ENCODE data around the gene LAMB1. TPM values are rescaled to one million over a fixed set of nuclear protein-coding genes. Genes with fewer than 3 reads are reported as not detected.

The LAMB1 gene
- total and polyA plus RNA-seq, 2 of the 13 experiments (the other 11 are each of a cell fraction or from before 2014, with no cell fraction given) = 109 to 124 TPM

GRCh38 chr7:108028111-108028510 is 25.1 kb upstream of the LAMB1 start (continued):
- TF ChIP-seq ZBTB34 (CRISPR knock-in tag; IDR thresholded peaks at IDR 0.05) (no peak), CEBPG (CRISPR knock-in tag; IDR thresholded peaks at IDR 0.05) (peak; percentile 33; the same call in 1 of the 2 replicates), EED (CRISPR knock-in tag; IDR thresholded peaks at IDR 0.05) (no peak), ZSCAN22 (CRISPR knock-in tag; IDR thresholded peaks at IDR 0.05) (no peak), AGO2 (optimal IDR thresholded peaks at IDR 0.05; ENCODE audit: low read depth, low read length) (no peak), DPF2 (CRISPR knock-in tag; IDR thresholded peaks at IDR 0.05; ENCODE audit: borderline replicate concordance, low read depth) (no peak), ZFP37 (CRISPR knock-in tag; IDR thresholded peaks at IDR 0.05; ENCODE audit: borderline replicate concordance) (no peak), ZNF468 (CRISPR knock-in tag; IDR thresholded peaks at IDR 0.05) (no peak), NRL (CRISPR knock-in tag; IDR thresholded peaks at IDR 0.05; ENCODE audit: borderline replicate concordance) (no peak), ZMYM4 (CRISPR knock-in tag; IDR thresholded peaks at IDR 0.05) (peak; percentile 29; the same call in 1 of the 2 replicates), NR3C1 (CRISPR knock-in tag; IDR thresholded peaks at IDR 0.05) (no peak), ZNF496 (CRISPR knock-in tag; IDR thresholded peaks at IDR 0.05; ENCODE audit: insufficient replicate concordance) (no peak), EP300 (IDR thresholded peaks at IDR 0.05; ENCODE audit: low read depth in 2 of 2, low read length in 2 of 2) (peak in 1 of 2 experiments; percentile 60; a peak in 2 of 4 replicates), EP300 (CRISPR knock-in tag; IDR thresholded peaks at IDR 0.05; ENCODE audit: borderline replicate concordance) (no peak), AHR (CRISPR knock-in tag; IDR thresholded peaks at IDR 0.05) (no peak), BRF2 (CRISPR knock-in tag; IDR thresholded peaks at IDR 0.05) (no peak), HMGA1 (CRISPR knock-in tag; conservative IDR thresholded peaks at IDR 0.05) (no peak), SOX13 (IDR thresholded peaks at IDR 0.05) (peak; percentile 71), SOX13 (CRISPR knock-in tag; conservative IDR thresholded peaks at IDR 0.05 in 1 of 2, IDR thresholded peaks at IDR 0.05 in 1 of 2) (peak in 1 of 2 experiments; percentile 91; a peak in 2 of 4 replicates), ZNF503 (CRISPR knock-in tag; IDR thresholded peaks at IDR 0.05) (peak; percentile 90), ETV5 (CRISPR knock-in tag; IDR thresholded peaks at IDR 0.05; ENCODE audit: borderline replicate concordance) (no peak), SALL1 (CRISPR knock-in tag; IDR thresholded peaks at IDR 0.05) (0 out of 2 replicates have a peak, but pooled peaks have one; percentile 20), KAT2B (IDR thresholded peaks at IDR 0.05; ENCODE audit: borderline replicate concordance, low read depth, low read length) (0 out of 2 replicates have a peak, but pooled peaks have one; percentile 33), ISX (CRISPR knock-in tag; conservative IDR thresholded peaks at IDR 0.05) (no peak), PCBP1 (IDR thresholded peaks at IDR 0.05; ENCODE audit: borderline replicate concordance, low read depth, low read length) (no peak), FOXC1 (CRISPR knock-in tag; IDR thresholded peaks at IDR 0.05; ENCODE audit: borderline replicate concordance) (no peak)
- TF ChIP-seq, protein P1, sequence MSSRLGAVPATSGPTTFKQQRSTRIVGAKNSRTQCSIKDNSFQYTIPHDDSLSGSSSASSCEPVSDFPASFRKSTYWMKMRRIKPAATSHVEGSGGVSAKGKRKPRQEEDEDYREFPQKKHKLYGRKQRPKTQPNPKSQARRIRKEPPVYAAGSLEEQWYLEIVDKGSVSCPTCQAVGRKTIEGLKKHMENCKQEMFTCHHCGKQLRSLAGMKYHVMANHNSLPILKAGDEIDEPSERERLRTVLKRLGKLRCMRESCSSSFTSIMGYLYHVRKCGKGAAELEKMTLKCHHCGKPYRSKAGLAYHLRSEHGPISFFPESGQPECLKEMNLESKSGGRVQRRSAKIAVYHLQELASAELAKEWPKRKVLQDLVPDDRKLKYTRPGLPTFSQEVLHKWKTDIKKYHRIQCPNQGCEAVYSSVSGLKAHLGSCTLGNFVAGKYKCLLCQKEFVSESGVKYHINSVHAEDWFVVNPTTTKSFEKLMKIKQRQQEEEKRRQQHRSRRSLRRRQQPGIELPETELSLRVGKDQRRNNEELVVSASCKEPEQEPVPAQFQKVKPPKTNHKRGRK (CRISPR knock-in tag; IDR thresholded peaks at IDR 0.05) = no peak

All from HepG2 (cell line).